SK-N-SH treated with all-trans-retinoic acid at 6 μM for 48 hours (cell line): ENCODE results near the gene XPC.
A peak's percentile ranks its signal among the peaks of the same experiment; 100 is the strongest.

Source experiments
- ATAC-seq: fragments of 200-7000 bp; cut with Tn5 transposase; 3 replicates; pipeline ENCODE4 v1.9.1; 2020; ENCODE audit warnings: mild to moderate bottlenecking, moderate library complexity
- ARNTL ChIP-seq: fragments of 450-650 bp; formaldehyde crosslinking; IDR thresholded peaks from 2 replicates; pipeline ENCODE4 v1.5.0; 2020; ENCODE audit warnings: low read depth, mild to moderate bottlenecking, moderate library complexity, borderline replicate concordance
- BACH2 ChIP-seq: fragments of 250-450 bp; sonication (Bioruptor Pico); IDR thresholded peaks from 2 replicates; pipeline ENCODE4 v1.9.0; 2021; ENCODE audit warnings: mild to moderate bottlenecking, borderline replicate concordance
- CSDC2 ChIP-seq: fragments of 250-450 bp; sonication (Bioruptor Pico); IDR thresholded peaks from 2 replicates; pipeline ENCODE4 v1.5.0; 2020; ENCODE audit warnings: mild to moderate bottlenecking, moderate library complexity
- ESRRG ChIP-seq: fragments of 250-450 bp; sonication (Bioruptor Pico); IDR thresholded peaks from 2 replicates; pipeline ENCODE4 v1.6.1; 2021; ENCODE audit warnings: mild to moderate bottlenecking
- GLIS3 ChIP-seq: fragments of 250-450 bp; sonication (Bioruptor Pico); IDR thresholded peaks from 2 replicates; pipeline ENCODE4 v1.5.0; 2020; ENCODE audit warnings: mild to moderate bottlenecking, moderate library complexity
- ISL1 ChIP-seq: fragments of 250-450 bp; sonication (Bioruptor Pico); IDR thresholded peaks from 2 replicates; pipeline ENCODE4 v2.1.2; 2022; ENCODE audit warnings: mild to moderate bottlenecking, moderate library complexity
- PPARA ChIP-seq: fragments of 250-450 bp; sonication (Bioruptor Pico); IDR thresholded peaks from 2 replicates; pipeline ENCODE4 v1.5.0; 2020; ENCODE audit warnings: mild to moderate bottlenecking, borderline replicate concordance
- RARB ChIP-seq: fragments of 250-450 bp; sonication (Bioruptor Pico); IDR thresholded peaks from 2 replicates; pipeline ENCODE4 v1.8.0; 2021; ENCODE audit warnings: mild to moderate bottlenecking, moderate library complexity
- SNAI2 ChIP-seq: fragments of 250-450 bp; sonication (Bioruptor Pico); IDR thresholded peaks from 2 replicates; pipeline ENCODE4 v1.5.0; 2020; ENCODE audit warnings: mild to moderate bottlenecking, moderate library complexity
- TCF4 ChIP-seq: fragments of 250-450 bp; sonication (Bioruptor Pico); IDR thresholded peaks from 2 replicates; pipeline ENCODE4 v1.8.0; 2021; ENCODE audit warnings: mild to moderate bottlenecking, moderate library complexity, borderline replicate concordance
- TOX ChIP-seq: fragments of 250-450 bp; sonication (Bioruptor Pico); IDR thresholded peaks from 2 replicates; pipeline ENCODE4 v1.8.0; 2021; ENCODE audit warnings: mild to moderate bottlenecking, moderate library complexity, borderline replicate concordance
- ZC3H10 ChIP-seq: fragments of 250-450 bp; sonication (Bioruptor Pico); IDR thresholded peaks from 2 replicates; pipeline ENCODE4 v1.5.1; 2021; ENCODE audit warnings: mild to moderate bottlenecking, moderate library complexity
- ZFP3 ChIP-seq: fragments of 250-450 bp; sonication (Bioruptor Pico); IDR thresholded peaks from 2 replicates; pipeline ENCODE4 v1.5.0; 2020; ENCODE audit warnings: mild to moderate bottlenecking, moderate library complexity
- ZFP30 ChIP-seq: fragments of 450-650 bp; formaldehyde crosslinking; IDR thresholded peaks from 2 replicates; pipeline ENCODE4 v1.5.0; 2022; ENCODE audit warnings: mild to moderate bottlenecking, moderate library complexity
- ZNF565 ChIP-seq: fragments of 450-650 bp; formaldehyde crosslinking; conservative IDR thresholded peaks from 2 replicates; pipeline ENCODE4 v1.5.0; 2020; ENCODE audit warnings: low read depth, mild to moderate bottlenecking, moderate library complexity
- ZNF70 ChIP-seq: fragments of 450-650 bp; formaldehyde crosslinking; IDR thresholded peaks from 2 replicates; pipeline ENCODE4 v1.5.0; 2020; ENCODE audit warnings: mild to moderate bottlenecking, moderate library complexity
- ZNF8 ChIP-seq: fragments of 450-650 bp; formaldehyde crosslinking; IDR thresholded peaks from 2 replicates; pipeline ENCODE4 v1.5.0; 2020; ENCODE audit warnings: mild to moderate bottlenecking, moderate library complexity
- TF ChIP-seq, protein P1 (sequence below): fragments of 250-450 bp; sonication (Bioruptor Pico); IDR thresholded peaks from 2 replicates; pipeline ENCODE4 v1.5.1; 2021; ENCODE audit warnings: mild to moderate bottlenecking, moderate library complexity
- TF ChIP-seq, protein P2 (sequence below): fragments of 250-450 bp; sonication (Bioruptor Pico); IDR thresholded peaks from 2 replicates; pipeline ENCODE4 v1.5.0; 2020; ENCODE audit warnings: mild to moderate bottlenecking, moderate library complexity
- TF ChIP-seq, protein P3 (sequence below): fragments of 250-450 bp; sonication (Bioruptor Pico); IDR thresholded peaks from 2 replicates; pipeline ENCODE4 v1.8.0; 2020; ENCODE audit warnings: mild to moderate bottlenecking, moderate library complexity, borderline replicate concordance

XPC gene

DNA sequence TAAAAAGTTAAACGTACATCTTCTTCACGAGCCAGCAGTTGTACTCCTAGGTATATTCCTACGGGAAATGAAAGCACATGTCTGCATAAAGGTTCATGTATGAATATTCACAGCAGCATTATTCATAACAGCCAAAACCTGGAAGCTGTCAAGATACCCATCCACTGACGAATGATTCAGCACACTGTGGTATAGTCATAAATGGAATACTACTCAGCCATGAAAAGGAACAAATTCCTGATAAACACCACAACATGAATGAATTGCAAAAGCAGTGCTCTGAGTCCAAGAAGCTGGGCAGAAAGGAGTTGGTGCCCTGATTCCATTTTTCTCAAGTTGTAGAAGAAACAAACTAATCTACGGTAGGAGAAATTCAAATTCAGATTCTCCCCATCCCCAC, 49.7 kb downstream of the XPC start:
- TF ChIP-seq, protein P1, sequence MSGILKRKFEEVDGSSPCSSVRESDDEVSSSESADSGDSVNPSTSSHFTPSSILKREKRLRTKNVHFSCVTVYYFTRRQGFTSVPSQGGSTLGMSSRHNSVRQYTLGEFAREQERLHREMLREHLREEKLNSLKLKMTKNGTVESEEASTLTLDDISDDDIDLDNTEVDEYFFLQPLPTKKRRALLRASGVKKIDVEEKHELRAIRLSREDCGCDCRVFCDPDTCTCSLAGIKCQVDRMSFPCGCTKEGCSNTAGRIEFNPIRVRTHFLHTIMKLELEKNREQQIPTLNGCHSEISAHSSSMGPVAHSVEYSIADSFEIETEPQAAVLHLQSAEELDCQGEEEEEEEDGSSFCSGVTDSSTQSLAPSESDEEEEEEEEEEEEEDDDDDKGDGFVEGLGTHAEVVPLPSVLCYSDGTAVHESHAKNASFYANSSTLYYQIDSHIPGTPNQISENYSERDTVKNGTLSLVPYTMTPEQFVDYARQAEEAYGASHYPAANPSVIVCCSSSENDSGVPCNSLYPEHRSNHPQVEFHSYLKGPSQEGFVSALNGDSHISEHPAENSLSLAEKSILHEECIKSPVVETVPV (CRISPR knock-in tag), result no peak
- TF ChIP-seq ISL1 (CRISPR knock-in tag) (no peak), ZNF8 (peak; percentile 94)
- TF ChIP-seq, protein P2, sequence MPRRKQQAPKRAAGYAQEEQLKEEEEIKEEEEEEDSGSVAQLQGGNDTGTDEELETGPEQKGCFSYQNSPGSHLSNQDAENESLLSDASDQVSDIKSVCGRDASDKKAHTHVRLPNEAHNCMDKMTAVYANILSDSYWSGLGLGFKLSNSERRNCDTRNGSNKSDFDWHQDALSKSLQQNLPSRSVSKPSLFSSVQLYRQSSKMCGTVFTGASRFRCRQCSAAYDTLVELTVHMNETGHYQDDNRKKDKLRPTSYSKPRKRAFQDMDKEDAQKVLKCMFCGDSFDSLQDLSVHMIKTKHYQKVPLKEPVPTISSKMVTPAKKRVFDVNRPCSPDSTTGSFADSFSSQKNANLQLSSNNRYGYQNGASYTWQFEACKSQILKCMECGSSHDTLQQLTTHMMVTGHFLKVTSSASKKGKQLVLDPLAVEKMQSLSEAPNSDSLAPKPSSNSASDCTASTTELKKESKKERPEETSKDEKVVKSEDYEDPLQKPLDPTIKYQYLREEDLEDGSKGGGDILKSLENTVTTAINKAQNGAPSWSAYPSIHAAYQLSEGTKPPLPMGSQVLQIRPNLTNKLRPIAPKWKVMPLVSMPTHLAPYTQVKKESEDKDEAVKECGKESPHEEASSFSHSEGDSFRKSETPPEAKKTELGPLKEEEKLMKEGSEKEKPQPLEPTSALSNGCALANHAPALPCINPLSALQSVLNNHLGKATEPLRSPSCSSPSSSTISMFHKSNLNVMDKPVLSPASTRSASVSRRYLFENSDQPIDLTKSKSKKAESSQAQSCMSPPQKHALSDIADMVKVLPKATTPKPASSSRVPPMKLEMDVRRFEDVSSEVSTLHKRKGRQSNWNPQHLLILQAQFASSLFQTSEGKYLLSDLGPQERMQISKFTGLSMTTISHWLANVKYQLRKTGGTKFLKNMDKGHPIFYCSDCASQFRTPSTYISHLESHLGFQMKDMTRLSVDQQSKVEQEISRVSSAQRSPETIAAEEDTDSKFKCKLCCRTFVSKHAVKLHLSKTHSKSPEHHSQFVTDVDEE (CRISPR knock-in tag), result no peak
- TF ChIP-seq, all 23 proteins: peak for 1
- no peak for ATAC-seq

DNA sequence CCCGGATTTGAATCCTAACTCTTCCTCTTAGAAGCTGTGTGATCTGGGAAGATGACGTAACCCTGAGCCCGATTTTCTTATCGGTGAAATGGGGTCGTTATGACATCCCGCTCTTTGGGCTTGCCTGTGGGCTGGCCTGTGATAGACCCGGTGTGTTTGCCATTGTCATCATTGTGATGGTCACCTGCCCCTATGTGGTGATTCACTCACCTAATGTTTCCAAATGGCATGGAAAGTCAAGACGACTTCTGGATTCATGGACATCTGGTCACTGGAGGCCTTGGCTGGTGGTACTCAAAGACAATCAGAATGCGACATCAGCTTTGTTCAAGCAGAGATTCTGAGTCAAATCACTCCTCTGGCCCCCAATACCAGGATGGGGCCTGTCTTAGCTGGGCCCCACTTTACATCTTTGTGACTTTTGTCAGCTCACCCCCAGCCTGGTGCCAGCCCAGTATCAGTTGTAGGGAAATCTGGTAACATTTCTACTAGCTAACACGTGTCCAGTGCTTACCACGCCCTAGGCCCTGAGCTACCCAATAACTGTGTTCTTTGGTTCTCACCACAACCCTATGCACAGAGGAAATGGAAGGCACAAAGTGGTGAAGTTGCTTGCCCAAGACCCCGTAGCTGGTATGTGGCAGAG, 50.8 kb downstream of the XPC start:
- no peak for ATAC-seq
- TF ChIP-seq ZFP3 (CRISPR knock-in tag) (no peak), ESRRG (no peak), PPARA (no peak), ZNF565 (CRISPR knock-in tag) (no peak), ZNF70 (CRISPR knock-in tag) (no peak), ZNF8 (no peak), GLIS3 (no peak), ZC3H10 (CRISPR knock-in tag) (no peak), RARB (CRISPR knock-in tag) (no peak), BACH2 (no peak), TOX (no peak), ISL1 (CRISPR knock-in tag) (no peak), SNAI2 (no peak), ZFP30 (CRISPR knock-in tag) (no peak)
- TF ChIP-seq, protein P1 (CRISPR knock-in tag), result no peak
- TF ChIP-seq, protein P3, sequence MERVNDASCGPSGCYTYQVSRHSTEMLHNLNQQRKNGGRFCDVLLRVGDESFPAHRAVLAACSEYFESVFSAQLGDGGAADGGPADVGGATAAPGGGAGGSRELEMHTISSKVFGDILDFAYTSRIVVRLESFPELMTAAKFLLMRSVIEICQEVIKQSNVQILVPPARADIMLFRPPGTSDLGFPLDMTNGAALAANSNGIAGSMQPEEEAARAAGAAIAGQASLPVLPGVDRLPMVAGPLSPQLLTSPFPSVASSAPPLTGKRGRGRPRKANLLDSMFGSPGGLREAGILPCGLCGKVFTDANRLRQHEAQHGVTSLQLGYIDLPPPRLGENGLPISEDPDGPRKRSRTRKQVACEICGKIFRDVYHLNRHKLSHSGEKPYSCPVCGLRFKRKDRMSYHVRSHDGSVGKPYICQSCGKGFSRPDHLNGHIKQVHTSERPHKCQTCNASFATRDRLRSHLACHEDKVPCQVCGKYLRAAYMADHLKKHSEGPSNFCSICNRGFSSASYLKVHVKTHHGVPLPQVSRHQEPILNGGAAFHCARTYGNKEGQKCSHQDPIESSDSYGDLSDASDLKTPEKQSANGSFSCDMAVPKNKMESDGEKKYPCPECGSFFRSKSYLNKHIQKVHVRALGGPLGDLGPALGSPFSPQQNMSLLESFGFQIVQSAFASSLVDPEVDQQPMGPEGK (CRISPR knock-in tag), result no peak
- TF ChIP-seq, protein P2 (CRISPR knock-in tag), result no peak

DNA sequence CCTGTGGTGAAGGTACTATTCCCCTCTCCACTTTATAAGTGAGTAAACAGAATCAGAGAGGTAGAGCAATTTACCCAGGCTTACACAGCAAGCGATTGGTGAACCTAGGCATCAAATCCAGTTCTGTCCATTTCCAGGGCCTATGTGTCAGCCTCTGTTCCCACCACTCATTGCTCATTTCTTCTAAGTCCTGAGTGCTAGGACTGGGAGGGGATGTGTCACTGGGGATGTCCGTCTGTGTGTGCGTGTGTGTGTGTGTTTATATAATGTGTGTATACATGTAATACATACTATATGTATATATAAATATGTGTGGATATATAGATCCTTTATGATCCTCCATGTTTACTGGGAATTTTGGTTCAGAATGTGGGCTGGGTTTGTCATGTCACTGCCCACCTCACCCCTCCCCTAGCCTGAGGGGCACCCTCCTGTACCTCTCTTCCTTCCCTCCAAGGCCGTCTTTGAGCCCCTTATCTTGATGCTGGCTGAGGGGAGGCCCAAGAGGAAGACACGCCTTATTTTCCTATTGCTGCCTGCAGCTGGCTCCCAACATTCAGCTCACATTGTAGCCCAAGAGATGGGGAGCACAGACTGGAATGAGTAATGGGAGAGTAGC, 51.4 kb downstream of the XPC start:
- ATAC-seq, result no peak
- TF ChIP-seq GLIS3 (no peak), ZC3H10 (CRISPR knock-in tag) (no peak), ZNF8 (no peak), ZNF70 (CRISPR knock-in tag) (no peak), TOX (no peak), ISL1 (CRISPR knock-in tag) (no peak), ARNTL (CRISPR knock-in tag) (no peak), BACH2 (no peak), ESRRG (no peak), TCF4 (CRISPR knock-in tag) (no peak), RARB (CRISPR knock-in tag) (no peak), CSDC2 (CRISPR knock-in tag) (no peak), ZFP3 (CRISPR knock-in tag) (no peak)
- TF ChIP-seq, protein P2 (CRISPR knock-in tag), result no peak
- TF ChIP-seq, protein P1 (CRISPR knock-in tag), result no peak
- TF ChIP-seq, all 23 proteins: peak for 0
